ENCODE measurements around the gene HSD11B1L.
"Not testable (repeated sequence)": the region's sequence is repeated elsewhere in the genome, so short reads cannot be mapped to it uniquely, and the experiment has no call there.

The HSD11B1L gene

GRCh38 chr19:5697890-5698634, 17.2 kb downstream of the HSD11B1L start:
- DNase-seq (ENCODE audit: low read depth in 2 of 2, low spot score in 1 of 2), result no peak

GRCh38 chr19:5698635-5699422, 18.0 kb downstream of the HSD11B1L start:
- no peak for DNase-seq (ENCODE audit: low read depth in 2 of 2, low spot score in 1 of 2)

GRCh38 chr19:5700455-5701092, 19.7 kb downstream of the HSD11B1L start:
- DNase-seq (ENCODE audit: low read depth in 2 of 2, low spot score in 1 of 2), result no peak

- not testable (repeated sequence) for DNase-seq (ENCODE audit: low read depth in 2 of 2, low spot score in 1 of 2)
Observed at GRCh38 chr19:5702053-5702410, 21.2 kb downstream of the HSD11B1L start.

DNA sequence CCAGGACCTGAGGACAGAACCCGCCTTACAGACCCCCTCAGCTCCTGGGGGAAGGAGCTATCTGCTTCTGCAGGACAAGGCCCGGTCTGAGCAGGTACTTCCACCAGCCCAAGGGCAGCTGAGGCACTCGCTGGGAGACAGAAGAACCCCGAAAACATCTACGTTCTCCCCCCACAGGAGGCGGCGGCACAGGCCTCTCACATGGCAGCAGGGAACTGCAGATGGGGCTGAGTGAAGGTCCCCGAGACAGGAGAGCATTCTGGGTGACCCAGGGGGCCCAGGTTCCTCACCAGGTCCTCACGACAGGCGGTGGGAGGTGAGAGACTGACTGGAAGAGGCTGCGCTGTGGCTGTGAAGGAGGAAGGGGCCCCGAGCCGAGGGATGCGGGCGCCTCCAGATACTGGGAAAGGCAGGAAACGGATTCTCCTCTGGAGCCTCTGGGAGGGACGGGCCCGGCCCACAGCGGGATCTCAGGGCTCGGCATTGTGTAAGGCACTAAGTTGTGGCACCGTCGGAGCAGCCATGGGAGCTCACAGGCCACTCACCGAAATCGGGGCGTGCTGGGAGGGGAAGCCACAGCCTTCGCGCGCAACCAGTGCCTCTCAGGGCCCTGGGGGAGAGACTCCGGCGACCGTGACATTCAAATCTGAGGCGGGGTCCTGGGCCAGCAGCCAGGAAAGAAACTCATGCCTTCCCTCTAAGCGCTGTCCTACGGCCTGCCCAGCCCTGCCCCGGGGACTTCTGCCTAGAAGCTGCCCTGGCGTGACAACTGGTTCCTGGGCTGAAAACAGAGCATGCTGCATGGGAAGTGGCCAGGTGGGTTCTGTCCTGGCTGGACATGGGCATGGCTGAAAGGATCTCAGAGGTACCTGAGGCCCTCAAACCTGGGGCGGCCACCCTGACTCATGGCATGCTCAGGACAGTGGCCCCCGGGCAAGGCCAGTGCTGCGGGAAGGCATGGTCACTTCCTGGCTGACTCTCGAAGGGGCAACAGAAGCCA, 23.3 kb downstream of the HSD11B1L start:
- DNase-seq (ENCODE audit: low read depth in 2 of 2, low spot score in 1 of 2), result no peak

GRCh38 chr19:5705552-5705951, 24.7 kb downstream of the HSD11B1L start:
- DNase-seq (ENCODE audit: low read depth in 2 of 2, low spot score in 1 of 2), result no peak

- DNase-seq (ENCODE audit: low read depth in 2 of 2, low spot score in 1 of 2), result no peak
Observed at GRCh38 chr19:5706876-5707573, 26.2 kb downstream of the HSD11B1L start.

GRCh38 chr19:5707576-5708575, 27.0 kb downstream of the HSD11B1L start:
- DNase-seq (ENCODE audit: low read depth in 2 of 2, low spot score in 1 of 2), result no peak

- no peak for DNase-seq (ENCODE audit: low read depth in 2 of 2, low spot score in 1 of 2)
Observed at GRCh38 chr19:5711025-5711424, 30.2 kb downstream of the HSD11B1L start.

- no peak for DNase-seq (ENCODE audit: low read depth in 2 of 2, low spot score in 1 of 2)
Observed at GRCh38 chr19:5711713-5712161, 30.9 kb downstream of the HSD11B1L start.

DNA sequence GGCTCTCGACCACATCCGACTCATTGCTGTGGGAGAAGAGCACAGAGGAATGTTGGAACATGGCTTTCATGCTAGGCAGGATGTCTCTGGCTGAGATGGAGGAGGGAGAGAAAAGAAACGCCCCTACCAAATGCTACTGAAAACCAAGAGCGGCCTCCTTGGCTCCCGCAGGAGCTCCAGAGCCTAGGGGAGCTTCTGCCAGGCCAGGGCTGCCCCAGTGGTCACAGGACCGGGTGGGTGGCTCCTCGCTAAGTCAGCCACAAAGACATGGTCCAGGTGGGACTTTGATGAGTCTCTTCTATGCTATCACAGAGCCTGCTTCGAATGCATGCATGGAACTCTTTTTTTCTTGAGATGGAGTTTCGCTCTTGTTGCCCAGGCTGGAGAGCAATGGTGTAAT, 32.4 kb downstream of the HSD11B1L start:
- DNase-seq (ENCODE audit: low read depth in 2 of 2, low spot score in 1 of 2), result no peak

- DNase-seq (ENCODE audit: low read depth in 2 of 2, low spot score in 1 of 2), result no peak
Observed at GRCh38 chr19:5714816-5715215, 34.0 kb downstream of the HSD11B1L start.

DNA sequence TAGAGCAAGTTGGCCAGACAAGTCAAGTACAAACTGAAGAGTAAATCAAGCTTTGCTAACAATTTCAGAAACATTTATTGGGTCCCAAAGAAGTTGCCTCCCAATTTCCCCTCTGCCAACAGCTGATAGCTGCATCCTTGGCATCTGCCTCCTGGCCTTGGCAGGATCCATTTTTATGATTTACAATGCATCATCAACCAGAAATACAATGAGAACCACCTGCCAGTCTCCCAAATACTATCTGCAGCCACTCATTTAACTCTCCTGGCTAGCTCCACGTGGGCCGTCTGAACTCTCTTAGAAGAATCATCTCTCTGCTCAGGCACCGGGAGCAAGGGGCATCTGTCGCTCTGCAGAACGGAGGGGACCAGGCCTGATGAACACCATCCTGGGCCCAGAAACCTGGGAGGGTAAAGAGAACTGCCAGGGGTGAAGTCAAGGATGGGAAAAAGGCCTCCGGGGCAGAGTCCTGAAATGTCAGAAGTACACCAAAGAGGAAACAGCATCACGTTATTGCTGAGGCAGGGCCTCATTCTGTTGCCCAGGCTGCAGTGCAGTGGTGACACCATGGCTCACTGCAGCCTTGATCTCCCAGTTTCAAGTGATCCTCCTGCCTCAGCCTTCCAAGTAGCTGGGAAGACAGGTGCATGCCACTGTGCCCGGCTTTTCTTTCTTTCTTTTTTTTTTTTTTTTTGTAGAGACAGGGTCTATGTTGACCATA, 36.5 kb downstream of the HSD11B1L start:
- DNase-seq (ENCODE audit: low read depth in 2 of 2, low spot score in 1 of 2), result no peak

DNA sequence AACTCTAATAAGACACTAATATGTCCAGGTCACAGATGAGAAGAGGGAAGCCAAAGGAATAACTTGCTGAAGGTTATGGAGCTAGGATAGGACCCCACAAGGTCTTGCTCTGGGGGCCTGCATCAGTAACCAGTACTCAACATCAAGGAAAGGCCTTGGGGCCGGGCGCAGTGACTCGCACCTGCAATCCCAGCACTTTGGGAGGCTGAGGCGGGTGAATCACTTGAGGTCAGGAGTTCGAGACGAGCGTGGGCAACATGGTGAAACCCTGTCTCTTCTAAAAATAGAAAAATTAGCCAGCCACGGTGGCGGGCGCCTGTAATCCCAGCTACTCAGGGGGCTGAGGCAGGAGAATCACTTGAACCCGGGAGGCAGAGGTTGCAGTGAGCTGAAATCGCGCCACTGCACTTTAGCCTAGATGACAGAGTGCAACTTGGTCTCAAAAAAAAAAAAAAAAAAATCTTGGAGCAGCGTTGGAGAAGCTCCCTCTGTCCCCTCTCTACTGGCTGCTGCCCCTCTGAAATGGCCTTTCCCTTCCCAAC, 37.3 kb downstream of the HSD11B1L start:
- DNase-seq (ENCODE audit: low read depth in 2 of 2, low spot score in 1 of 2), result no peak

DNA sequence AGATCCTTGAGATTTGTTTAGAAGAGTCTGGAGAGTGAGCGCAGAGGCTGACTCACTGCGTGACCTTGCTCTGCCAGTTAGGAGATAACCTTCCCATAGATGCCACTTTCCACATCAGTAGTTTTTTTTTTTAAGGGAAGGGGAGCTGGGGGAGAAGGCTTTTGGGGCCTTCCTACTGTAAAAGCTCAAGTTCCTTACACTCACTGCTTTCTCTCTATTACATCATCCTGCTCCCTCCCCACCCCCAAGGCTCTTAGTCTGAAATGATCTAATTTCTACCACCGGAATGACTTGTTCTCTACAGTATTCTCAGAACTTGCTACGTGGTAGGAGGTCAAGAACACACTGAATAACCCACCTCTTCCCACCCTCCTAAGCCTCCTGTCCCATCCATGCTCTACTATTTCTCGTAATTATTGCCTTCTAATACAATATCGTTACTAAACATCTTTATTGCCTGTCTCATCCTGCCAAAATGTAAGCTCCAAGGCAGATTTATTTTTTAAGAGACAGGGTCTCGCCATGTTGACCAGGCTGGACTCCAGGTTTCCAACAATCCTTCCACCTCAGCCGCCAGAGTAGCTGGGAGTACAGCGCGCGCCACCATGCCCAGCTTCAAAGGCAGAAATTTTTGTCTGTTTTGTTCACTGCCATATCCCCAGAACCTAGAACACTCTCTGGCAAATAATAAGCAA, 37.9 kb downstream of the HSD11B1L start:
- no peak for DNase-seq (ENCODE audit: low read depth in 2 of 2, low spot score in 1 of 2)

GRCh38 chr19:5719274-5719960, 38.6 kb downstream of the HSD11B1L start:
- DNase-seq (ENCODE audit: low read depth in 2 of 2, low spot score in 1 of 2), result no peak
